Smooth muscle cell (in vitro differentiated cells): Measurements from ENCODE around the gene TACR1. TPM values are rescaled to one million over a fixed set of nuclear protein-coding genes. Genes with fewer than 3 reads are reported as not detected.

Experiments
- DNase-seq: peaks from one replicate; lab custom pipeline; 2025; ENCODE audit not compliant: unreplicated experiment; lab: John Stamatoyannopoulos, UW
- H2AFZ ChIP-seq: fragments of 200-600 bp; sonication (generic); 2 replicates; pipeline ENCODE4 v1.6.0; 2016; ENCODE audit warnings: antibody characterized with exemption, low read depth, mild to moderate bottlenecking
- H3F3A ChIP-seq: fragments of 200-600 bp; sonication (generic); 2 replicates; pipeline ENCODE4 v1.6.0; 2017; ENCODE audit warnings: antibody characterized with exemption, low read depth
- H3K27ac ChIP-seq: fragments of 200-600 bp; sonication (generic); 2 replicates; pipeline ENCODE4 v1.5.1; 2016; ENCODE audit warnings: low read depth, mild to moderate bottlenecking
- H3K27me3 ChIP-seq: fragments of 200-600 bp; sonication (generic); 2 replicates; pipeline ENCODE4 v1.6.1; 2016; ENCODE audit warnings: low read depth, mild to moderate bottlenecking
- H3K36me3 ChIP-seq: fragments of 200-600 bp; sonication (generic); 2 replicates; pipeline ENCODE4 v1.5.1; 2016; ENCODE audit warnings: low read depth
- H3K4me1 ChIP-seq: fragments of 200-600 bp; sonication (generic); 2 replicates; pipeline ENCODE4 v1.5.1; 2016; ENCODE audit warnings: low read depth
- H3K4me2 ChIP-seq: fragments of 200-600 bp; sonication (generic); 2 replicates; pipeline ENCODE4 v1.6.0; 2016; ENCODE audit warnings: mild to moderate bottlenecking
- H3K4me3 ChIP-seq: fragments of 200-600 bp; sonication (generic); 2 replicates; pipeline ENCODE4 v1.5.1; 2016; ENCODE audit warnings: mild to moderate bottlenecking
- H3K79me2 ChIP-seq: fragments of 200-600 bp; sonication (generic); 2 replicates; pipeline ENCODE4 v1.6.0; 2016; ENCODE audit warnings: low read depth, mild to moderate bottlenecking
- H3K9ac ChIP-seq: fragments of 200-600 bp; sonication (generic); 2 replicates; pipeline ENCODE4 v1.6.0; 2016; ENCODE audit warnings: low read depth
- H3K9me3 ChIP-seq: fragments of 200-600 bp; sonication (generic); replicated peaks from 2 replicates; pipeline ENCODE4 v1.5.1; 2016; ENCODE audit warnings: low read depth
- H4K20me1 ChIP-seq: fragments of 200-600 bp; sonication (generic); 2 replicates; pipeline ENCODE4 v1.6.0; 2016; ENCODE audit warnings: low read depth
- WGBS: methylation state at CpG from one replicate; pipeline ENCODE4 v1.1.7; 2016; ENCODE audit warnings: low lambda C conversion rate; 5-methylcytosine and 5-hydroxymethylcytosine counted together
- polyA plus RNA-seq: library from polyadenylated mRNA; unstranded; fragments of >200 nt; fragmentation: Nextera tagmentation; extraction: Ambion mirVana; gene quantifications from 2 replicates; pipeline ENCODE4 v1.2.1, GENCODE V29; 2016
- total RNA-seq: library from RNA; depleted of rRNA; stranded (reverse); fragments of >200 nt; gene quantifications from 2 replicates; pipeline ENCODE4 v1.2.3, GENCODE V29; 2014
- TF ChIP-seq, protein P1 (sequence below): fragments of 200-600 bp; sonication (generic); IDR thresholded peaks from 2 replicates; pipeline ENCODE4 v1.5.1; 2017; ENCODE audit warnings: borderline replicate concordance, mild to moderate bottlenecking, antibody characterized with exemption; ENCODE audit not compliant: insufficient read depth, poor library complexity, severe bottlenecking

The TACR1 gene
- total and polyA plus RNA-seq, 2 experiments from 2014 or later: 0.93 to 4.5 TPM

DNA sequence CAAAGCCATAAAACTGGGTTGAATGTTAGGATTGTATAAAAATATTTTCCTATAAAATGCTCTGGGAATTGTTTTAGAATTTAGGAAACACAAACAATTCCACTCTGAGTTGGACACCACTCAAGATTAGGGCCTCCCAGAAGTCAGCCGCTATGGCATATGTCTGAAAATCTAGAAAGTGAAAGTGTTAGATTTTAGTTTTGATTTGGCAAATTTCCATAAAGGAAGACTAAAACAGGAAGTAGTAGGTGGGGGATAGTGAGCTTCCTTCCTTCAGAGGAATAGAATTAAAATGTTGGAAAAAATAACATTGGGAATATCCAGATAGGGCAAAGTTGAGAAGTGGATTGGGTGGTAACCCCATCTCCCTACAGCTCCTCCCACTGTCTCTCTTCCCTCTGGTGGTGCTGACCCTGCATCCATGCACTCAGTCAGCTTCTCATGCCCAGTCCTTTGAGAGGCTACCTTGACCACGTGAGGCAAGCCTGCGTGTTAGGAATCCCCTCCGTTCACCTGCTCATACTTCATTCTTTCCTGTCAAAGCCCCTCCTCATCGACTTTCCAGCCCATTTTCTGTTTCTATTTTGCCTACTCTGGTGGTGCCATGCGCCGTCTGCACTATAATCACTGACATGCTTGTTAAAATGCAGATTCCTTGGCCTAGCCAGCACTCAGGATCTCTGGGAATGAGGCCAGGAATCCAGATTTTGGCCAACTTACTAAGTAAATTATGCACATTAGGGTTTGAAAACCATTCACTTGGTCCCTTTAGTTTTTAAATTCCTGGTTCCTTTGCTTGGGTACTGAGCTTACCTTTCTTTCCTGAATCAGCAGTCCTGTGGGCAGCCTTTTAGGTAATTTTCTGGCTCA lies 157.4 kb downstream of the TACR1 start:
- H3K9ac ChIP-seq: no peak overlapping the region
- H3K4me2 ChIP-seq: no peak overlapping the region
- no peak for DNase-seq
- 92% methylated on average over 7 of the region's 7 CpGs for WGBS
- no peaks in the 10 kb centered on the region for H3K36me3 ChIP-seq
- no peaks in the 10 kb centered on the region for H3K9me3 ChIP-seq
- no peaks in the 10 kb centered on the region for H3K4me1 ChIP-seq
- no peaks in the 10 kb centered on the region for H3K79me2 ChIP-seq
- no peak overlapping the region for H2AFZ ChIP-seq
- no peaks in the 10 kb centered on the region for H3K27me3 ChIP-seq
- TF ChIP-seq, protein P1, sequence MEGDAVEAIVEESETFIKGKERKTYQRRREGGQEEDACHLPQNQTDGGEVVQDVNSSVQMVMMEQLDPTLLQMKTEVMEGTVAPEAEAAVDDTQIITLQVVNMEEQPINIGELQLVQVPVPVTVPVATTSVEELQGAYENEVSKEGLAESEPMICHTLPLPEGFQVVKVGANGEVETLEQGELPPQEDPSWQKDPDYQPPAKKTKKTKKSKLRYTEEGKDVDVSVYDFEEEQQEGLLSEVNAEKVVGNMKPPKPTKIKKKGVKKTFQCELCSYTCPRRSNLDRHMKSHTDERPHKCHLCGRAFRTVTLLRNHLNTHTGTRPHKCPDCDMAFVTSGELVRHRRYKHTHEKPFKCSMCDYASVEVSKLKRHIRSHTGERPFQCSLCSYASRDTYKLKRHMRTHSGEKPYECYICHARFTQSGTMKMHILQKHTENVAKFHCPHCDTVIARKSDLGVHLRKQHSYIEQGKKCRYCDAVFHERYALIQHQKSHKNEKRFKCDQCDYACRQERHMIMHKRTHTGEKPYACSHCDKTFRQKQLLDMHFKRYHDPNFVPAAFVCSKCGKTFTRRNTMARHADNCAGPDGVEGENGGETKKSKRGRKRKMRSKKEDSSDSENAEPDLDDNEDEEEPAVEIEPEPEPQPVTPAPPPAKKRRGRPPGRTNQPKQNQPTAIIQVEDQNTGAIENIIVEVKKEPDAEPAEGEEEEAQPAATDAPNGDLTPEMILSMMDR: no peak
- no peak overlapping the region for H3K27ac ChIP-seq
- H3F3A ChIP-seq: no peaks in the 10 kb centered on the region
- H3K4me3 ChIP-seq: no peak overlapping the region
- H4K20me1 ChIP-seq: no peaks in the 10 kb centered on the region

GRCh38 chr2:75041226-75041625 lies 158.1 kb downstream of the TACR1 start:
- no peaks in the 10 kb centered on the region for H3K27me3 ChIP-seq
- no peaks in the 10 kb centered on the region for H3K9me3 ChIP-seq
- H3K9ac ChIP-seq: no peak overlapping the region
- WGBS: 94% methylated on average over 2 of the region's 2 CpGs
- no peak overlapping the region for H2AFZ ChIP-seq
- H4K20me1 ChIP-seq: no peaks in the 10 kb centered on the region
- H3F3A ChIP-seq: no peaks in the 10 kb centered on the region
- no peak overlapping the region for H3K4me3 ChIP-seq
- H3K27ac ChIP-seq: no peak overlapping the region
- TF ChIP-seq, protein P1: no peak
- H3K36me3 ChIP-seq: no peaks in the 10 kb centered on the region
- no peaks in the 10 kb centered on the region for H3K79me2 ChIP-seq
- no peaks in the 10 kb centered on the region for H3K4me1 ChIP-seq
- DNase-seq: no peak
- H3K4me2 ChIP-seq: no peak overlapping the region

DNA sequence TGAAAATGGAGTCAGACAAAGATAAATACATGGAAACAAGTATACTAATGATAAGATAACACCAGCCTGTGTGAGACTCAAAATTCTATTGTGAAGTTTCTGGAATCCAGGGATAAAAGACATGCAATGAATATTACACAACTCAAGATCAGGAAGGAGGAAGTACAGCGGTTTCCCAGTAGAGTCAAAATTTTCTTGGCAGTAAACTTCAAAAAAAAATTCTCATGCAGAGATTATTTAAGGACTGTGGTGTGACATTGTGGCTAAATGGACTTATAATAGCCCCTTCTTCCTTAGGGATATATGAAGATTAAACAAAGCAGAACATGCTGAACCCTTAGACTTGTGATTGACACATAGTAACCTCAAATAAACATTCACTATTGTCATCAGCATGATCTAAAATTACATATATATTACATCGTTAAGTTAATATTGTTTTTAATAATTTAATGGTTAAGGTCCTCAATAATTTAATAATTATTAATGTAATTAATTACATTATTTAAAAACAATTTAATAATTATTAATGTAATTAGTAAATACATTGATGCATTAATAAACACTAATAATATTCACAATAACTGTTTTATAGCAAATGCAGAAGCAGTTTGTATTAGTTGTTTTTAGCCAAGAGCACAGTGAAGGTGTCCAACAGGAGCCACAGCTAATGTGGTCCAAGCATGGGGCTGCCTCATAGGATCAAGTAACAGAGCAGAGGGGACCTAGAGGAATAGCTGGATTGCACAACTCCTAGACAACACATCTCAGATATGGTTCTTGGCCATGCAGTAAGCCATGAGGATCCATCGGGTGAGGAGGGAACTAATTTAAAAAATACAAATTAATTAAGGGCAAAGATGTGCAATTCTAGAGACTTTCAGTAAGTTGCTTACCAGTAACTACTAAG lies 163.6 kb downstream of the TACR1 start:
- TF ChIP-seq, protein P1: no peak
- Histone ChIP-seq H3K36me3 (no peaks in the 10 kb centered on the region), H3K9ac (no peak overlapping the region), H3K4me3 (no peak overlapping the region), H3K9me3 (no peaks in the 10 kb centered on the region), H3K4me2 (no peak overlapping the region), H3K4me1 (no peaks in the 10 kb centered on the region), H3K27ac (no peak overlapping the region), H4K20me1 (no peaks in the 10 kb centered on the region), H3F3A (no peaks in the 10 kb centered on the region), H3K79me2 (no peaks in the 10 kb centered on the region), H3K27me3 (no peaks in the 10 kb centered on the region), H2AFZ (no peak overlapping the region)
- no peak for DNase-seq
- 91% methylated on average over 3 of the region's 3 CpGs for WGBS
